Embryonic facial prominence (tissue), 1 donor: ENCODE results near the gene GSTM3.

Experiments
- DNase-seq: peaks from one replicate; pipeline ENCODE4 v3.0.0-alpha.2; 2016; ENCODE audit errors: extremely low spot score

The GSTM3 gene

GRCh38 chr1:109740615-109741373, at the start of gene GSTM3:
Gene GSTM3, minus strand, starts transcription at chr1:109741038. Its CDS starts 751 bp downstream, at chr1:109740287.
- DNase-seq: peak; percentile 7

- no peak for DNase-seq
These were observed 49.5 kb upstream of the GSTM3 start for GRCh38 chr1:109790329-109790728.

- DNase-seq: no peak
These were observed 48.8 kb upstream of the GSTM3 start for GRCh38 chr1:109789551-109790180.

GRCh38 chr1:109788695-109789521, 48.1 kb upstream of the GSTM3 start:
- DNase-seq: no peak

- no peak for DNase-seq
These were observed 47.2 kb upstream of the GSTM3 start for GRCh38 chr1:109787845-109788601.

- no peak for DNase-seq
These were observed 46.5 kb upstream of the GSTM3 start for GRCh38 chr1:109787211-109787844.

- no peak for DNase-seq
These were observed 45.7 kb upstream of the GSTM3 start for GRCh38 chr1:109786531-109787021.

GRCh38 chr1:109786112-109786480, 45.3 kb upstream of the GSTM3 start:
- no peak for DNase-seq

- DNase-seq: no peak
These were observed 44.7 kb upstream of the GSTM3 start for GRCh38 chr1:109785446-109786111.

- DNase-seq: no peak
These were observed 43.9 kb upstream of the GSTM3 start for GRCh38 chr1:109784551-109785252.

GRCh38 chr1:109783436-109783835, 42.6 kb upstream of the GSTM3 start:
- DNase-seq: no peak

GRCh38 chr1:109782927-109783326, 42.1 kb upstream of the GSTM3 start:
- no peak for DNase-seq

GRCh38 chr1:109782514-109782913, 41.7 kb upstream of the GSTM3 start:
- DNase-seq: no peak

GRCh38 chr1:109781806-109782205, 41.0 kb upstream of the GSTM3 start:
- no peak for DNase-seq

GRCh38 chr1:109780982-109781381, 40.1 kb upstream of the GSTM3 start:
- no peak for DNase-seq

- DNase-seq: no peak
These were observed 37.3 kb upstream of the GSTM3 start for GRCh38 chr1:109777980-109778625.

GRCh38 chr1:109777436-109777835, 36.6 kb upstream of the GSTM3 start:
- no peak for DNase-seq

- no peak for DNase-seq
These were observed 36.1 kb upstream of the GSTM3 start for GRCh38 chr1:109776911-109777310.

- no peak for DNase-seq
These were observed 35.5 kb upstream of the GSTM3 start for GRCh38 chr1:109776206-109776835.
